ENCODE measurements around the gene WRNIP1.
A peak's percentile ranks its signal among the peaks of the same experiment; 100 is the strongest.

Gene WRNIP1

GRCh38 chr6:2733324-2733723 is 31.9 kb upstream of the WRNIP1 start:
- TF ChIP-seq, protein P1, sequence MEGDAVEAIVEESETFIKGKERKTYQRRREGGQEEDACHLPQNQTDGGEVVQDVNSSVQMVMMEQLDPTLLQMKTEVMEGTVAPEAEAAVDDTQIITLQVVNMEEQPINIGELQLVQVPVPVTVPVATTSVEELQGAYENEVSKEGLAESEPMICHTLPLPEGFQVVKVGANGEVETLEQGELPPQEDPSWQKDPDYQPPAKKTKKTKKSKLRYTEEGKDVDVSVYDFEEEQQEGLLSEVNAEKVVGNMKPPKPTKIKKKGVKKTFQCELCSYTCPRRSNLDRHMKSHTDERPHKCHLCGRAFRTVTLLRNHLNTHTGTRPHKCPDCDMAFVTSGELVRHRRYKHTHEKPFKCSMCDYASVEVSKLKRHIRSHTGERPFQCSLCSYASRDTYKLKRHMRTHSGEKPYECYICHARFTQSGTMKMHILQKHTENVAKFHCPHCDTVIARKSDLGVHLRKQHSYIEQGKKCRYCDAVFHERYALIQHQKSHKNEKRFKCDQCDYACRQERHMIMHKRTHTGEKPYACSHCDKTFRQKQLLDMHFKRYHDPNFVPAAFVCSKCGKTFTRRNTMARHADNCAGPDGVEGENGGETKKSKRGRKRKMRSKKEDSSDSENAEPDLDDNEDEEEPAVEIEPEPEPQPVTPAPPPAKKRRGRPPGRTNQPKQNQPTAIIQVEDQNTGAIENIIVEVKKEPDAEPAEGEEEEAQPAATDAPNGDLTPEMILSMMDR (conservative IDR thresholded peaks at IDR 0.05; ENCODE audit: low read length) = no peak
- TF ChIP-seq EZH2phosphoT487 (IDR thresholded peaks at IDR 0.05; ENCODE audit: borderline replicate concordance) = no peak
- no peaks in the 10 kb centered on the region for H3F3A ChIP-seq (ENCODE audit: low read depth)
- H3K36me3 ChIP-seq (ENCODE audit: insufficient read depth, low read length) = no peaks in the 10 kb centered on the region
- H3K9me3 ChIP-seq (ENCODE audit: insufficient read depth, low read depth, low read length) = no peaks in the 10 kb centered on the region
- no peaks in the 10 kb centered on the region for H4K20me1 ChIP-seq (ENCODE audit: insufficient read depth, low read length, poor library complexity, severe bottlenecking)
- peak overlapping the region; percentile 16 for H3K4me3 ChIP-seq (ENCODE audit: low read length, poor library complexity, severe bottlenecking)
- H3K9me2 ChIP-seq (replicated peaks; ENCODE audit: low read depth, low read length) = no peaks in the 10 kb centered on the region
- peak overlapping the region; percentile 47; the same call in 1 of the 2 replicates for H2AFZ ChIP-seq (ENCODE audit: low read length)
- peak overlapping the region; percentile 53 for H3K4me2 ChIP-seq (ENCODE audit: low read depth, low read length, poor library complexity, severe bottlenecking)
- peaks cover 52% of the 10 kb centered on the region for H3K4me1 ChIP-seq (ENCODE audit: insufficient read depth, low read length, poor library complexity, severe bottlenecking)
- H3K79me2 ChIP-seq (ENCODE audit: insufficient read depth, low read length) = no peaks in the 10 kb centered on the region
- H3K9ac ChIP-seq (ENCODE audit: low read depth, low read length, poor library complexity, severe bottlenecking) = peak overlapping the region; percentile 16
- H3K27me3 ChIP-seq (ENCODE audit: insufficient read depth, low read length, poor library complexity, severe bottlenecking) = no peaks in the 10 kb centered on the region

GRCh38 chr6:2733736-2734480 is 31.3 kb upstream of the WRNIP1 start:
- Histone ChIP-seq H3K9ac (ENCODE audit: low read depth, low read length, poor library complexity, severe bottlenecking) (no peak overlapping the region), H3F3A (ENCODE audit: low read depth) (no peaks in the 10 kb centered on the region), H3K4me3 (ENCODE audit: low read length, poor library complexity, severe bottlenecking) (no peak overlapping the region), H3K4me1 (ENCODE audit: insufficient read depth, low read length, poor library complexity, severe bottlenecking) (peaks cover 51% of the 10 kb centered on the region), H4K20me1 (ENCODE audit: insufficient read depth, low read length, poor library complexity, severe bottlenecking) (no peaks in the 10 kb centered on the region), H3K4me2 (ENCODE audit: low read depth, low read length, poor library complexity, severe bottlenecking) (peak overlapping the region; percentile 53), H3K9me3 (ENCODE audit: insufficient read depth, low read depth, low read length) (no peaks in the 10 kb centered on the region), H3K36me3 (ENCODE audit: insufficient read depth, low read length) (no peaks in the 10 kb centered on the region), H2AFZ (ENCODE audit: low read length) (0 out of 2 replicates have a peak overlapping the region, but pooled peaks have one; percentile 47), H3K27me3 (ENCODE audit: insufficient read depth, low read length, poor library complexity, severe bottlenecking) (no peaks in the 10 kb centered on the region), H3K9me2 (replicated peaks; ENCODE audit: low read depth, low read length) (no peaks in the 10 kb centered on the region), H3K79me2 (ENCODE audit: insufficient read depth, low read length) (no peaks in the 10 kb centered on the region)
- TF ChIP-seq EZH2phosphoT487 (IDR thresholded peaks at IDR 0.05; ENCODE audit: borderline replicate concordance) = no peak
- TF ChIP-seq, protein P1 (conservative IDR thresholded peaks at IDR 0.05; ENCODE audit: low read length) = no peak

DNA sequence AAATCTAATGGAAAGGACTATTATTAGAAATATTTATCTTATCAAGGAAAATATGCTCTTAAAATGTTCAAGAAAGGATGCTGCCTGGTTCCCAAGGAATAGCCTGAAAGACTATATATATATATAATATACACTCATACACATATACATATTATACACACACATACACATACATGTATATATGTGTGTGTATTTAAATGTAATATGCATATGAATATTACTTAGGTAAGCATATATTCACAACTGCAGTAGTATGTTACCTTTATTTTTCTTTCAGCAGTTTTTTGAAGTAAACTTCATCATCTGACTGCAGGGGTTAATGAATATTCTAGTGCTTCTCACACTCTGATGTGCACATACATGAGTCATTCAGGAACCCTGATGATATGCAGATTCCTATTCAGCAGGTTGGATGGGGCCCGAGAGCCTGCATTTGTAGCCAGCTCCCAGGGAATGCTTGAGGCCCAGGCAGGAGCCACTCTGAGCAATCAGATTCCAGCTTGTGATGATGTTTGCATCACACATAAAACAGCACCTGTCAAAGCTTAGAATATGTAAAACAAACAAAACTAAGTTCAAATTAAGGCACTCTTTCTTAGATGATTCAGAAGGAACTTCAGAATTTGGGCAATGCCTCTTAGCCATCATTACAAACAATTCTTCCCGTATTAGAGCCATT is 30.6 kb upstream of the WRNIP1 start:
- Histone ChIP-seq H3K36me3 (ENCODE audit: insufficient read depth, low read length) (no peaks in the 10 kb centered on the region), H3K4me2 (ENCODE audit: low read depth, low read length, poor library complexity, severe bottlenecking) (no peak overlapping the region), H3K4me1 (ENCODE audit: insufficient read depth, low read length, poor library complexity, severe bottlenecking) (peaks cover 51% of the 10 kb centered on the region), H3K4me3 (ENCODE audit: low read length, poor library complexity, severe bottlenecking) (no peak overlapping the region), H3K9me2 (replicated peaks; ENCODE audit: low read depth, low read length) (no peaks in the 10 kb centered on the region), H3K79me2 (ENCODE audit: insufficient read depth, low read length) (no peaks in the 10 kb centered on the region), H3K9me3 (ENCODE audit: insufficient read depth, low read depth, low read length) (no peaks in the 10 kb centered on the region), H4K20me1 (ENCODE audit: insufficient read depth, low read length, poor library complexity, severe bottlenecking) (no peaks in the 10 kb centered on the region), H2AFZ (ENCODE audit: low read length) (no peak overlapping the region), H3K27me3 (ENCODE audit: insufficient read depth, low read length, poor library complexity, severe bottlenecking) (no peaks in the 10 kb centered on the region), H3K9ac (ENCODE audit: low read depth, low read length, poor library complexity, severe bottlenecking) (no peak overlapping the region), H3F3A (ENCODE audit: low read depth) (no peaks in the 10 kb centered on the region)
- no peak for TF ChIP-seq EZH2phosphoT487 (IDR thresholded peaks at IDR 0.05; ENCODE audit: borderline replicate concordance)
- TF ChIP-seq, protein P1 (conservative IDR thresholded peaks at IDR 0.05; ENCODE audit: low read length) = no peak
